ENCODE data around the gene CIAO3. TPM values are rescaled to one million over a fixed set of nuclear protein-coding genes. Genes with fewer than 3 reads are reported as not detected.

CIAO3 gene
- polyA plus RNA-seq, 1 donor (not counting 4 experiments of a cell fraction or from before 2014, with no cell fraction given): 24.9 TPM

GRCh38 chr16:704552-705380 is 36.0 kb downstream of the CIAO3 start:
- Histone ChIP-seq H3K27me3 (ENCODE audit: control insufficient read depth, extremely low read depth, insufficient read depth, low read length) (peaks cover 92% of the 10 kb centered on the region), H3K36me3 (ENCODE audit: control insufficient read depth in 2 of 2, extremely low read depth in 1 of 2, insufficient read depth in 2 of 2, low read length in 2 of 2) (no peaks in the 10 kb centered on the region), H3K4me1 (ENCODE audit: control insufficient read depth, extremely low read depth, insufficient read depth, low read length) (no peaks in the 10 kb centered on the region), H3K9me3 (ENCODE audit: control insufficient read depth, low read depth, low read length) (no peaks in the 10 kb centered on the region), H3K4me3 (ENCODE audit: control insufficient read depth in 2 of 3, extremely low read depth in 1 of 3, insufficient read depth in 2 of 3, low read depth in 1 of 3, low read length in 3 of 3) (peak overlapping the region in 1 of 3 experiments; percentile 48), H3K79me2 (ENCODE audit: control insufficient read depth, insufficient read depth, low read length) (no peaks in the 10 kb centered on the region), H3K9me1 (ENCODE audit: control insufficient read depth, extremely low read depth, insufficient read depth, low read length) (no peaks in the 10 kb centered on the region), H2AFZ (ENCODE audit: control insufficient read depth, low read length) (no peak overlapping the region), H3K27ac (ENCODE audit: control insufficient read depth, insufficient read depth, low read length) (no peak overlapping the region), H3K4me2 (ENCODE audit: control insufficient read depth, extremely low read depth, insufficient read depth, low read depth, low read length) (no peak overlapping the region), H3K9ac (ENCODE audit: control insufficient read depth, extremely low read depth, insufficient read depth, low read length) (no peak overlapping the region), H4K20me1 (ENCODE audit: control insufficient read depth, extremely low read depth, insufficient read depth, low read length) (peaks cover 5% of the 10 kb centered on the region)
- DNase-seq (ENCODE audit: low read depth, low spot score) (no peak), FAIRE-seq (no peak)
- TF ChIP-seq EZH2 (IDR thresholded peaks at IDR 0.05; ENCODE audit: low read length) (peak; percentile 87), CTCF (optimal IDR thresholded peaks at IDR 0.05 in 1 of 3, IDR thresholded peaks at IDR 0.05 in 1 of 3, conservative IDR thresholded peaks at IDR 0.05 in 1 of 3; ENCODE audit: extremely low read depth in 1 of 3, insufficient read depth in 2 of 3, low read length in 3 of 3) (no peak)
- dilution Hi-C loops (cut with MboI; ENCODE audit: extremely low pct_ligation_motif_present, low sequenced_read_pairs): no loop called here

- Histone ChIP-seq H3K27me3 (ENCODE audit: control insufficient read depth, extremely low read depth, insufficient read depth, low read length) (peaks cover 85% of the 10 kb centered on the region), H3K4me3 (ENCODE audit: control insufficient read depth in 2 of 3, extremely low read depth in 1 of 3, insufficient read depth in 2 of 3, low read depth in 1 of 3, low read length in 3 of 3) (no peak overlapping the region), H2AFZ (ENCODE audit: control insufficient read depth, low read length) (no peak overlapping the region), H3K27ac (ENCODE audit: control insufficient read depth, insufficient read depth, low read length) (no peak overlapping the region), H3K4me1 (ENCODE audit: control insufficient read depth, extremely low read depth, insufficient read depth, low read length) (no peaks in the 10 kb centered on the region), H3K9me1 (ENCODE audit: control insufficient read depth, extremely low read depth, insufficient read depth, low read length) (no peaks in the 10 kb centered on the region), H4K20me1 (ENCODE audit: control insufficient read depth, extremely low read depth, insufficient read depth, low read length) (peaks cover 5% of the 10 kb centered on the region), H3K36me3 (ENCODE audit: control insufficient read depth in 2 of 2, extremely low read depth in 1 of 2, insufficient read depth in 2 of 2, low read length in 2 of 2) (no peaks in the 10 kb centered on the region), H3K9me3 (ENCODE audit: control insufficient read depth, low read depth, low read length) (no peaks in the 10 kb centered on the region), H3K79me2 (ENCODE audit: control insufficient read depth, insufficient read depth, low read length) (no peaks in the 10 kb centered on the region), H3K9ac (ENCODE audit: control insufficient read depth, extremely low read depth, insufficient read depth, low read length) (no peak overlapping the region), H3K4me2 (ENCODE audit: control insufficient read depth, extremely low read depth, insufficient read depth, low read depth, low read length) (no peak overlapping the region)
- no peak for TF ChIP-seq EZH2 (IDR thresholded peaks at IDR 0.05; ENCODE audit: low read length)
- no peak for TF ChIP-seq CTCF (optimal IDR thresholded peaks at IDR 0.05 in 1 of 3, IDR thresholded peaks at IDR 0.05 in 1 of 3, conservative IDR thresholded peaks at IDR 0.05 in 1 of 3; ENCODE audit: extremely low read depth in 1 of 3, insufficient read depth in 2 of 3, low read length in 3 of 3)
- dilution Hi-C loops (cut with MboI; ENCODE audit: extremely low pct_ligation_motif_present, low sequenced_read_pairs): no loop called here
- FAIRE-seq: no peak
- DNase-seq (ENCODE audit: low read depth, low spot score): no peak
Observed at GRCh38 chr16:704047-704446, 36.8 kb downstream of the CIAO3 start.
